EL (cell line): ENCODE data around the gene PRKN.
"Not testable (repeated sequence)": the region's sequence is repeated elsewhere in the genome, so short reads cannot be mapped to it uniquely, and the experiment has no call there.

ENCODE experiments used
- DNase-seq: peaks from one replicate; pipeline ENCODE4 v3.0.0-alpha.2; 2016

PRKN gene

DNA sequence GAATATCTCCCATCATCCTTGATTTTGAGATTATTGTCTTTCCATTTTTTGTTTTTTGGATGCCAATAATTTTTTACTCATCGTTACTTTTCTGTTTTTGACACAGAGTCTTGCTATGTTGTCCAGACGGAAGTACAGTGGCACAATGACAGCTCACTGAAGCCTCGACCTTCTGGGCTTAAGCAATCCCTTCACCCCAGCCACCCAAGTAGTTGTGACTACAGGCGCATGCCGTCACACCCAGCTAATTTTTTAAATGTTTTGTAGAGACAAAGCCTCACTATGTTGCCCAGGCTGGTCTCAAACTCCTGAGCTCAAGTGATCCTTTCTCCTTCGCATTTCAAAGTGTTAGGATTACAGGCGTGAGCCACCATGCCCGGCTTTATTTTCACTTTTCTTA, 851.3 kb downstream of the PRKN start:
- DNase-seq = no peak

DNA sequence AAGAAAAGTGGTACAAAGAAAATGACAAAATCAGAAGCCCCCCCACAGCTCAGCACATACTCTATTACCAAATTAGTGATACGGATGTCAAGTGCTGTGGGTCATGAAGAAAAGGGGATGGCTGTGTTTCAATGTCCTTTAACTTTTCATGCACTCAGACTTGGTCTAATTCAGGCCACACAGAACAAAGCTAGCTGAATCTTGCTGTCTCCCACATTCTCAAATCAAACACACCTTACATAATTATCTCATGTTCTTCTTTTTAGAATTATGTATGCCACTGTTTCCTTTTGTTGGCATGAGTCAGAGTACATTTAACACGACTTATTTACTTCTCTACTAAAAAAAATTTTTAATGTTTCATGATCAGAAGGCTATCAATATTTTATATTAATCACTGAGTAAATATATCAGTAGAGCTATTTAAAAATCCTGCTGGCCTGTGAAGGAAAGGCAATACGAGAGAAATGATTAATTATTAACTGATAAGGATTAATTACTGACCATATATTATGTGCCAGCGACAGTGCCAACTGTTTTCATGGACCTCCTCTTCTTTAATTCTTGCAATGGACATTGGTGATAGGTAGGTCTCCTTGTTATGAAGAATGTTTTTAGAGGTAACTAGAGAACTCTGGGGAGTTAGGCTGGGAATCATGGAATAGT, 857.2 kb downstream of the PRKN start:
- no peak for DNase-seq

DNA sequence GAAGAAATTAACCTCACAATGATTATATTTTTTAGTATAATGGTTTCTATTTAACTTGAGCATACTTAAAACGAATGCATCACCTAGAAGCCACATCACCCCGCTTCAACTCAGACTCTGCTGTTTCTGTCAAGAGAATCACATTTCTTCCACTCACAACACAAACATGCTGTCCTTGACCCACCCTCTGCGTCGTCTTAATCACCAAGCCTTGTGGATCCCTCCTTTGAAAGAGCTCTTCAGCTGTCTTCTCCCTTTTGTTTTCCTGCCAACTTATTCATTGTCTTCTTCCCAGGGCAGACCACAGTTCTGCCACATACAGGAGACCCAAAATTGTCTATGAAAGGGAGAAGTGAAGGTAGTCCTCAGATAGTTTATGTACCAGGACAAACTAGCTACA, 858.1 kb downstream of the PRKN start:
- no peak for DNase-seq

DNA sequence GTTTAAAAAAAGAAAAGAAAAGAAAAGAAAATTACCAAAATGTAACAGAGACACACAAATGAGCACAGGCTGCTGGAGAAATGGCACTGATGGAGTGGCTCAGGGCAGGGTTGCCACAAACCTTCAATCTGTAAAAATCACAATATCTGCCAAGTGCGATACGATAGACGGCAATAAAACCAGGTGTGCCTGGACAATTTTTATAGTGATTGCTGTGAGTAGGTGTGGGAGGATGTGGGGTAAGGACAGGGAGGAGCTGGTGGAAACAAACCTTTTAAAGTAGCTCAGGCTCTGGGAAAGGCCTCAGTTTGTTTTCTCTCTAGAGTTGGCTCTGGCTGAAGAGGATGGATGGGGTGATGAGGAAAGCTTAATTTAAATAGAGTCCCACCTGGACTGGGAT, 861.0 kb downstream of the PRKN start:
- DNase-seq = no peak

DNA sequence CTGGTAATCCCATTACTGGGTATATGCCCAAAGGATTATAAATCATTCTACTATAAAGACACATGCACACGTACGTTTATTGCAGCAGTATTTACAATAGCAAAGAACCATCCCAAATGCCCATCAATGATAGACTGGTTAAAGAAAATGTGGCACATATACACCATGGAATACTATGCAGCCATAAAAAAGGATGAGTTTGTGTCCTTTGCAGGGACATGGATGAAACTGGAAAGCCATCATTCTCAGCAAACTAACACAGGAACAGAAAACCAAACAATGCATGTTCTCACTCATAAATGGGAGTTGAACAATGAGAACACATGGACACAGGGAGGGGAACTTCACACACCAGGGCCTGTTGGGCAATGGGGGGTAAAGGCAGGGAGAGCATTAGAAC, 866.5 kb downstream of the PRKN start:
- not testable (repeated sequence) for DNase-seq

DNA sequence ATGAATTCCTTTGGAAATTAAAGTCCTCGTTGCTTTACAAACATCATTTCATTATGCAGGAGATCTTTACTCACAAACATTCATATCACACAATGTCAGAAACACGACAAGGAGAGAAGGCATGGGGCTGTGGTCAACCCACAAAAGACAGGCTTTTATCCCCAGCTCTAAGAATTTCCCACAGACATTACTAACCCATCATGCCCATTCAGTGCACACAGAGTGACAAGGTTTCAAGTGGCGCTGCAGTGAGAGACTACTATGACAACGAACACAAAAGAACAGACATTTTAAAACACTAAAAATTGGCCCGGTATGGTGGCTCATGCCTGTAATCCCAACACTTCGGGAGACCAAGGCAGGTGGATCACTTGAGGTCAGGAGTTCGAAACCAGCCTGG, 873.9 kb downstream of the PRKN start:
- no peak for DNase-seq

DNA sequence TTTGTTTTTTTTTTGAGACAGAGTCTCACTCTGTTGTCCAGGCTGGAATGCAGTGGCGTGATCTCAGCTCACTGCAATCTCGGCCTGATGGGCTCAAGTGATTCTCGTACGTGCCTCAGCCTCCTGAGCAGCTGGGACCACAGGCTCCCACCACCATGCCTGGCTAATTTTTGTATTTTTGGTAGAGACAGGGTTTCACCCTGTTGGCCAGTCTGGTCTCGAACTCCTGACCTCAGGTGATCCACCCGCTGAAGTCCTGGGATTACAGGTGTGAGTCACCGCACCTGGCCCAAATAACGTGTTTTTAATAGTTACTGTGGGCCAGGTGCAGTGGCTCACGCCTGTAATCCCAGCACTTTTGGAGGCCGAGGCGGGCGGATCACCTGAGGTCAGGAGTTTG, 876.1 kb downstream of the PRKN start:
- not testable (repeated sequence) for DNase-seq

DNA sequence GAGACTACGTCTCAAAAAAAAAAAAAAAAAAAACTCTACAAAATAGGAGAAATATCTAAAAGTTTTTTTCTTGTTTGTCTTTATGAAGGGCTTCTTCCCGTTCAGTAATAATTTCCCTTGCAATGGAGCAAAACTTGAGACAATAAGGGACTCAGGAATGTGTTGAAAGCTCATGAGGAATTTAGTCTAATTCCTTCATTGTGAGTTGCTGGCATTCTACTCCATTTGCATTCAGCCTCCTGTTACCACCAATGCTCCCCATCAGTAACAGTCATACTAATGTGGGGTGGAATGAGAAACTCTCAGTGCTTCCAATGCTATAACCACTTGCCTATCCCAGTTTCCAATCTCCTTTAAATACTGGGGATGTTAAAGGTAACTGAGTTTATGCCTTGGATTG, 877.0 kb downstream of the PRKN start:
- no peak for DNase-seq

DNA sequence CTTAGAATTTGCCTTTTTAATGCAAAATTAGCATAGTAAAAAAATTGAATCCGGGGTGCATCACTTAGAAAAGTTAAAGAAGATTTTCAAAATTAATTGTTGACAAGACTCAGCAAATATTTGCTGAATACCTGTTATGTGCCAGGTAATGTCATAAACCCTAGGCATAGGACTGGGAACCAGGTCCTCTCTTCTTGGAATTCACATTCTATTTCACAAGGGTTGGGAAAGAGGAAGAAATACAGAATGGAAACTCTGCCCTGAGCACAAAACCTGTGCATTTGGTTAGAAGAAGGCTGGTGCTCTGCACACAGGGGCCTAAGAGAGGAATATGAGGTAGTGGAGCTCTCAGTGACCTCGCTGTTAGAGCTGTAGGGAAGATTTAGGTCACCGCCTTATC, 879.9 kb downstream of the PRKN start:
- DNase-seq = no peak

DNA sequence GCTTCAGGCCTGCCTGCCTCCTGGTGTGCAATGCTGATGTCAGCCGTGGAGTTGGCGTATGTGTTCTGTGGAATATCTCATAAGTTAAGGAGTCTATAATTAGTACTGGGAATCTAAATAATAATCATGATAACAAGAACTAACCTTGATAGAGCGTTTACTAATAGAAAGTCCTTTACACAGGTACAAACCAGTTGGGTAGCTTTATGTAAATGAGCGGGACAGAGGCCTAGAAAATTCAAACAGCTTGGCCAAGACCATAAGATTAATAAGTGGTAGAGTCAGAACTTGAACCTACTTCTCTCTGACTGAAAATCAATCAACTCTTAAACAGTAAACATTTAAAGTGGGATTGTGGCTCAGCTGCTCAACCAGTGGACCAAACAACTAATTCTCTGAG, 882.8 kb downstream of the PRKN start:
- no peak for DNase-seq

DNA sequence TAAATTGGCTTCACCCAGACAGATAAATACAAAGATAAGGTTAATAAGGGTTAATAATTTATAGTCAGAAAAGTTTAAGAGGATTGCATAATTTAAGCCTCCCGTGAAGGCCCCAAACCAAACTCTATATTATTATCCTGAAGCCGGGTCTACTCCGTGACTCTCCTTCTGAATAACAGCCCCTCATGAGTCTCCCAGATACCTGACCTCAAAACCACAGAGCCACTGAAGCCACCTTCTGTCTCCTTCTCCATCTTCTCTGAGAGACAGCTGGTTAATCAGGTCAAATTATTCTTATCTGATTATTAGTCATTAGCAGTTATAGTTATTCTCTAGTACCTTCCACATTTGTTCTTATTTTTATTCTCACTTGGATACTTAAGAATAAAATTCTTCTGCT, 884.5 kb downstream of the PRKN start:
- DNase-seq = no peak

DNA sequence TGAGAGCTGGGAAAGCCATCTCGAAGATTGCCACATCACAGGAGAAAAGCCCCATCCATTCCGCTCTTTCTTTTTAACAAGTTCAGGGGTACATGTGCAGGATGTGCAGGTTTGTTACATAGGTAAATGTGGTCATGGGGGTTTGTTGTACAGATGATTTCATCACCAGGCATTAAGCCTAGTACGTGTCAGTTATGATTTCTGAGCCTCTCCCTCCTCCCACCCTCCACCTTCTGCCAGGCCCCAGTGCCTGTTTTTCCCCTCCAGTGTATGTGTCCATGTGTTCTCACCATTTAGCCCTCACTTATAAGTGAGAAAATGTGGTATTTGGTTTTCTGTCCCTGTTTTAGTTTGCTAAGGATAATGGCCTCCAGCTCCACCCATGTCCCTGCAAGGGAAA, 887.2 kb downstream of the PRKN start:
- no peak for DNase-seq

DNA sequence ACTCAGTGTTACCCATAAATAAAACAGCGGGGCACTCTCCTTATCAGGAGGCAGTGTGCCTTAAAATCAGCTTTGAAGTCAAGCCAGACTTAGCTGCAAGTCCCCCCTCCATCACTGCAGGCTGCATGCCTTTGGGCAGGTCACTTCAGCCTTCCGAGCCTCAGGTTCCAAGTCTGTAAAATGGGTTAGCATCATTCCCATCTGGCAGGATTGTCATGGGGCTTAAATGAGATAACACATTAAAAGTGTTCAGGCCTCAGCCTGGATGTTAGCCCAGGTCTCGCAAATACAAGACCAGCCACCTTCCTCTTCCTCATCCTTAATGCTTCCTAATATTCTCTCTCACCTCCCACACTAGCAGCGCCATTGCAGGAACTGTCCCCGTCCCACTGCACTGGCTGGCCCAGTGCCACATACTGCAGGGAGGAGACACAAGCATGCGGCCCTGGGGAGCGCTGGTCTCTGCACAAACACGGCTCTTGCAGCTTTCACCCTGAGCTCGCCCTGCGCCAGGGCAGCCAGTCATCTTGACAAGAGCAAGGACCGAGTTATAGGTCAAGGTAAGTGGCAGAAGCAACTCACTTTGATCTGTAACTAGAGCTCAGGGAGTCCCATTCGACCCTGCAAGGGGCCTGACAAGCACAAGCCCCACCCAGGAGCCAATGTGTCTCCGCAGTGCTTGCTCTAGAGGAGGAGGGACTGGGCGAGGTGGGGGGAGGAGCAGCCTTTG, 889.1 kb downstream of the PRKN start:
- no peak for DNase-seq

DNA sequence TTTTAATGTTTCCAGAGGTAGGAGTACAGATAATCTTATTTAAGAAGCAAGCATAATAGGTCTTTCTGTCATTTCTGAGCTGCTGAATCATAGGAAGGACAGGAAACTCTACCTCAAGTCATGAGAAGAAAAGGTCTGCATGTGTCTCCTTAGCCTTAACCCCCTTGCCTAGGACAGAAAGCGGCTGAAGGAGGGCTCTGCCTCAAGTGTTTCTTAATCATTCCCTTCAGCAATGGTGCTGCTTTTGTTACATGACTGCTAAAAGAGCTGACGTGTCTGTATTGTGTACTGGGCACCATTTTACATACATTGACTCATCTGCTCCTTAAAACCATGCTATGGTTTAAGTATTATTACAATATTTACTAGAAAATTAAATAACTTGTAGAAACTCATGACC, 889.7 kb downstream of the PRKN start:
- no peak for DNase-seq

DNA sequence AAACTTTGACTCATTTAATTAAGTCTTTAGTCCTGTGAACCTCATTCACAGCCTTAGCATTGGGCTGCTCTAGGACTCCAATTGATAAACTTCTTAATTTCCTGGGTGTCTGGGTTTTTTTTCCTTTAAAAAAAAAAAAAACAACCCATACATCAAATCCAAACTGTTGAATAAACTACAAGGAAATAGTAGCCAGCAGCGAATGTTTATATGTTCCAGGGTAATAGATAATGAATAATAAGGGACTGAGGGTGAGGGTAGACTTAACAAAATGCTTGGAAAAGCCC, 890.2 kb downstream of the PRKN start:
- DNase-seq = no peak

DNA sequence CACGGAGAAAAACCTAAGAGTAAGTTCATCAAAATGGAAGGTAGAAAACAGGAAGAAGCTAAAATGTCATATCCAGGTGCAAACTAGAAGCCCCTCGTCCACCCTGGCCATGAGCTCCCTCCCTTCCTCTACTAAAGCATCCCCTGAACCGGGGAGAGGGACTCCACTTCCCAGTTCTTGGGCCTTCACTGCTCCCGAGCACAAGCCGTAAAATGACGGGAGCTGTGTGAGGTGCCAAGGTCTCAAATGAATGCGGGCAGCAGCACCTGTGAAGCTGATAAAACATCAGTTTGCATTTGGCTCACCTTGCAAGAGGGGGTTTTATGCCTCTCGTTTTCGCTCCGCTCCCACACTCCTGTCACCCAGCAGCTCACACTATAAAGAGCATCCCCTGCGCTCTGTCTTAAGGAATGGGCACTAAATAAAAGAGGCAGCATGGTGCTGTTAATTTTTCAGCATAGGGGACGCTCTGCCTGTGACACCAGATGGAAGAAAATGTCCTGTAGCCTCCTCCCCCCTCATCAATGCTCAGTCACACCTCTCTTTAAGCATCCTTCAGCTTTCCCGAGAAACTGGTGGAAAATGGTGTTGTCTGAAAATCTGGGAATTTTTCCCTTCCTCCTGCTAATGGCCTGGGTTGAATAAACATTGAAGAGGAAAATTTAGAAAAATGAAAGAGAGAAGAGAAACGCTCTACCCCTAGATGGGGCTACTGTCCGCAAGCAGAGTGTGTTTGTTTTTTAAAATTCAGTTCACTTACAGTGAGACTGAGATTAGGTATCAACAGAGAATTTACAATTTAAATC, 890.7 kb downstream of the PRKN start:
- DNase-seq = no peak

DNA sequence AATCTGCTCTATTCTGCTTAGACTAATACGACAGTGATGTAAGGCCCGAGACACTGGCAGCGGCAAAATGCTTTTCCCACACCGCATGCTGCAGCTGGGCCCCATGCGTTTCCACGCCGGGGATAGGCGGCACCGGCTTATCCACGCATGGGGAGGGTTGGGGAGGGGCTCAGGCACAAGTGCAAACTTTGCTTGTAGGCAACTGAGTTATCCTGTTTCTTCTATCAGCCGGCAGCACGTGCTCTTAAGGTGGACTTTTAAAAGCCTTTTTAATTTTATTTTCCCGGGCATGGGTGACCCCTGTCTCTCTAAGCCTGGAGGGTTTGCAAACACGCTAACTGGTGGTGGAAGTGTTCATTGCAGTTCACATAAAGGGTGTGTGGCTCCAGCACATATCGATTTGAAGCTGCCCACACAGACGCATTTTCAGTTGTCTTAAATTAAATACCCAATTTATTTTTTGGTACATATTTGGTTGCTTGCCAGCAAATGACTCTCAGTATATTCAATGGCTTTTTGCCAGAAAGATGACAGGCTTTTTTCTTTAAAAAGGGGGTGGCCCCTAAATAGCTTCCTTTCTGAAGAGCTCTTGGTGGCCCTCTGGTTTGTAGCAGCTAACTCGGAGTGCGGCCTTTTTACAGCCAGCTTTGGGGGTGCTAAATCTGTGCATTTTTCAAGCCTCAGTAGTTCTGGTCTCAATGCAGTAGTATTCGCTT, 891.9 kb downstream of the PRKN start:
- DNase-seq = no peak

DNA sequence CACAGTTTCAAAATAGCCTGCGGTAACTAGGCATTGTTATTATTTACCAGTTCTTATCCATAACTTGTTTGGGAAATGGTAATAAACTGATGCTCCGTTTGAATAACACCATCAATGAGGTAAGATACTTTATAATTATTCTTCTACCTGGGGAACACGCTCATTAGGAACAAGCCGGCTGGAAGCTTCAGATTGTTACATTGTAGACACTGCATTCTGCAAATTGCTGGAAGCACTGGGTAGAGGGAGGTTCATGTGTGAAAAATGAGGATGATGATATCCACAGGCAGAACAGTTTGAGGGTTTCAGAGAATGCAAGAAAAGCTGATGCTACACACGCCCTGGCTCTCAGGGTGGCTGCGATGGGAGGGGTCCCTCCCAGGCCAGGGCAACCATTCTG, 893.1 kb downstream of the PRKN start:
- no peak for DNase-seq

DNA sequence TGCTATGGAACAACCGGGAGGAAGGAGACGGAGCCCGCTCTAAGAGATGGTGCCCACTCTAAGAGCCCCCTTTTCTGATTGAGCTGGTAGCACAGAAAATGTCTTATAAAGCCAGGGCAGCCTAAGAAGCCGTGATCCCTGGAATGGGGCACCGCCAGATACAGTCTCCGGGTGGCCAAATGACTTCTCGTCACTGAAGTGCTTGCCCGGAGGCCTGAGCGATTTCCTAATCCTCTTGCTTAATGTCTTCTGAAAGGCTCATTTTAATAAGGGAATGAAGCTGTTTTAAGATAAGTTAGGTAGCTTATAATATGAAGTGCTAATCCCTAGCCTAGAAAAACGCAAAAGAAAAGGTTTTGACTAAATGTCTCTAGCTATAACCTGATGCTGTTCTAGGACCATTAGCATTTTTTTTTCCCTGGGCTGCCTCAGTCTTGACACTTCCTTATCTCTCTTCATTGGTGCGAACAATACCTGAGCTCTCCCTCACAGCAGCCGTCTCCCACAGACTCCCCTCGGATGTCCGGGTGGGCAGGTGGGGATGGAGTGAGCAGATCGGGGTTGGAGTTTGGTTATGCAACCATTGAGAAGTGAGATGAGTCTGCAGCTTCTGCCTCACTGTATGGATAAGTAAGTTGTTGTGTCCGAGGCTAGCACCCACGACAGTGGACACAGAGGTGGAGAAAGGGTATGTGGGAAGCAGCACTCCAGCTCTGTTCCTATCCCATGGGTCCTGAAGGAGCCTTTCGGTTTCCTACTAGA, 894.3 kb downstream of the PRKN start:
- DNase-seq = no peak

DNA sequence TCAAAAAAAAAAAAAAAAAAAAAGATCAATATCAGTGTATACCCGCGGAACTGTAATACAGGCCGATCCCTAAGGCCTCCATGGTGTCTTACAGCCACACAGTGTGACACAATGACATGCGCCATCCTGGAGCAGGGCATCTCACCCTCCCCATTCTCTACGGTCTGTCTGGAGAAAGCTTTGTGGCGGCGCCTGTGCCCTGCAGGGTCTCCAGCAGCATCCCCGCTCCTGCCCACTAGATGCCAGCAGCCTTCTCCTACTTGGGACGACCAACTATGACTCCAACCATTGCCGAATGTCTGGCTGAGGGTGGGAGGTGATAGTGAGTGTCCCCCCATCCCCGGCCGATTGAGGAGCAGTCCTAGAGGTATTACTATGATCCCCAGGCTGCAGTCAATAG, 894.9 kb downstream of the PRKN start:
- DNase-seq = no peak

DNA sequence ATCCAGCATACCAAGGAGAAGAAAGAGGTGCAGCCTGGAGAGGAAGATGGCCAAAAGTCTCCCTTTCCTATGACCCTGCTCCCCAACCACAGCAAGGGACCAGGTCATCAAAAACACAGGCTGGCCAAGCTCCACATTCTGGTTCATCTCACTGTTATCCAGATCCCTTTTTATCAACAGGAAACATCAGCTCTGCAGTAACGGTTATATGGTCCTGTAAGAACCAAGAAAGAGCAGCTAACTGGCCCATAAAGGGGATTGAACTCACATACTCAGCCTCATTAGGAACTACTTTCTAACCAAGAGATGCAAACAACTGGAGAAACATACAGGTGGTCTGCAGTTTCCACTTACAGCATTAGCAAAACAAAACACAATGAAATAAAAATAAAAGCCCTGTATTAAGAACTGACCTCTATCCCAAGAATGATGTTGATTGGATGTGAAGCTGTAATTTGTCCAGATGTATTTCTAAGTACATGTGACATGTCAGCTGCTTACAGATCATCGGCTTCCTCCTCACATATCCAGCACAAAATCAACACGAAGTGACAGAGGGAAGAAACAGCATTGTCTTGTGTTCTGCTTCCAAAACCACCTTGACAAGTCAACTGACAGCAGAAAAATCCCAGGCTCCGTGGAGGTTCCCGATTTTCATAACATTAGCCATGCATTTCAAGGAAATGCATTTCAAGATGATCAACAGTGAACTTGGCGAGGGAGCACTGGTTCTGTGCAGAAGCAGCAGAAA, 896.5 kb downstream of the PRKN start:
- DNase-seq = no peak

DNA sequence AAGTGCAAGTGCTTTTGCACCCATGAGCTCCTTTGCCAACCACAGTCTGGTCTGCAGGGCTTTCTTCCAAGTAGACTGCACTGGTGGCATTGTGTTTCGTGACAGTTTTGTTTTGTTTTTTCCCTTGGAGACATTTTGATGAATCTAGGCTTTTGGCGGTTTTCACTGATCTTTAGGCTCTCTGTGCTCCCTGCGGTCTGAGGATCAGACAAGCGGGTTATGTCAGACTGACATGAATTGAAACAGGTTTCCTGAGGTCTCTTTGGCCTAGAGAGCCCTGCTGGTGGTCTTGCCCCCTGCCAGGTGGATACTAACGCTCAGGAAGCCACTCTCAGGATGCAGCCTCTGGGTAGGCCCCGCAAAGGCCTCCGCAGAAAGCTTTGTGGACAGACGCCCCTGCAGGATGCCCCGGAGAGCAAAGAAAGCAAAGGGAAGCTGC, 898.3 kb downstream of the PRKN start:
- DNase-seq = no peak
